EH (cell line): ENCODE measurements around the gene RBPJ.

Source experiments
- DNase-seq: peaks from one replicate; pipeline ENCODE4 v3.0.0-alpha.2; 2015; ENCODE audit warnings: low read depth

The RBPJ gene

GRCh38 chr4:26420438-26420837 lies 99.6 kb downstream of the RBPJ start:
- DNase-seq: peak; percentile 57

GRCh38 chr4:26420913-26421312 lies 100.1 kb downstream of the RBPJ start:
- peak; percentile 65 for DNase-seq

DNA sequence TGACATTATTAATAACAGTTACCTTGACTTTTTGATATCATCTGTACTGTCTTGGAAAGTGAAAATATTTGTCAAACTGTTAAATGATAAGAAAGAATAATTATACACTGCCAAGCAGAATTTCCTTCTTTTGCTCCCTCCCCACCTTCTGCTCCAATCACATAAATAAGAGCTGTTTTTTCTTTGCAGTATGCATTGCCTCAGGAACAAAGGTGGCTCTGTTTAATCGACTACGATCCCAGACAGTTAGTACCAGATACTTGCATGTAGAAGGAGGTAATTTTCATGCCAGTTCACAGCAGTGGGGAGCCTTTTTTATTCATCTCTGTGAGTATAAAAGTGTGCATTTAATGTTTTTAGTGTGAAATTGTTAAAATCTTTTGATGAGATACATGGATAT lies 103.3 kb downstream of the RBPJ start:
- DNase-seq: no peak

DNA sequence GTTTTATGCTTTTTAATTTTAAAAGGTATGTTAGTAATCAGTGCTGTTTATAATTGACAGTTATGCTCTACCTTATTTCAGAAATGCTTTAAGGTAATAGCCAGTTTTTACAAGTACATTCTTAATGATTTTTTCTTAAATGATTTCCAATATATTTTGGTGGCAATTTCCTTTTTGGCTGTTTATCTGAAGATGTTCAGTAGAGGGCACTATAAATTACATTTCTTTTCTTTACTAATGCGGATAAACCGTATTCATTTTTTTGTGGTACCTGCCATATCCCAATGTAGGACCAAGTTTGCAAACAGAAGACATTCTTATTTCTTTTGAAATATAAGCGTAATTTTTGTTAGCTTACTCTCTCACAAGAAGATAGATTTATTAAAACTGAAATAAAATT lies 104.0 kb downstream of the RBPJ start:
- DNase-seq: no peak

- no peak for DNase-seq
Measured at GRCh38 chr4:26425953-26426352, 105.1 kb downstream of the RBPJ start.

- no peak for DNase-seq
Measured at GRCh38 chr4:26426892-26427291, 106.1 kb downstream of the RBPJ start.

DNA sequence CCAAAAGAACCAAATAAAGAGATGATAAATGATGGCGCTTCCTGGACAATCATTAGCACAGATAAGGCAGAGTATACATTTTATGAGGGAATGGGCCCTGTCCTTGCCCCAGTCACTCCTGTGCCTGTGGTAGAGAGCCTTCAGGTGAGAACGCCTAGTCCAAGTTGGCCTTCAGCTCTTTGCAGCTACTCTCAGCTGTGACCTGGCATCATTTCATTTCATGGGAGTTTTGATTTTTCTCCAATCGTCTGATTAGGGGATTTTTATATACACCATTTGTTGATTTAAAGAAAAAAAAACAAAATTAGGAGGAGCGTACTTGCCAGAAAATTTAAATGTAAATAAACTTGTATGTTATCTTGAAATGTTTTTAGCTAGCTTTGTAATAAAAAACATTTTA lies 109.1 kb downstream of the RBPJ start:
- no peak for DNase-seq

DNA sequence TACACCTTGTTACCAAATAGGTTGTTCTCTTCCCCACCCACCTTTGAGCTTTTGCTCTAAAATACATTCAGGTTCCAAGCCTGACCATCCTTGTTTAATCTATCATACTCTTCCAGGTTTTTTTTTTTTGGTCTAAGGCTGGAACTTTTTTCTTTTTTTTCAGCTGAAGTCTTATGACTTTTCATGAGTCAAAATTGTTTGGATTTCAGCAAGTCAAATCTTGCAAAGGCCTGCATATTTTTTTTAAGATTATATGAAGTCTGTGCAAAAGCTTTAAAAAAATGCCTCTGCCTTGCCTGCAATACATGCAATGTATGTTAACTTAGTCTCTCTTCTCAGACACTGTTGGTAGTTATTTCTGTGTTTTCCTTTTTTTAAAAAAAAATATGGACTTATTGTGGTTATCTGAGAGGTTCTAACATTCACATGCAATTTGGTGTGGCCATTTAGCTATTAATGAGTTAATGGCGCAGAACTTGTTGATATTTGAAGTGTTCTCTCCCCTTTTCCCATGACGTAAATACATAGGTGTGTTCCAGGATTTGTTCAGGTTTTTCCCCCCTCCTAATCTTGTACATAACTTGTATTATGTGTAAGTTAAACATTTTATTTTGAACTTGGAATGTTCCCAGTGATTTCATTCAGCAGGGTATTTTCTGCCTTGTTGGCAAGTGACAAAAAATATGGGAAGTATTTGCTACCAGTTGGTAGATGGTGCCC lies 110.8 kb downstream of the RBPJ start:
- no peak for DNase-seq

GRCh38 chr4:26432419-26432818 lies 111.6 kb downstream of the RBPJ start:
- no peak for DNase-seq

DNA sequence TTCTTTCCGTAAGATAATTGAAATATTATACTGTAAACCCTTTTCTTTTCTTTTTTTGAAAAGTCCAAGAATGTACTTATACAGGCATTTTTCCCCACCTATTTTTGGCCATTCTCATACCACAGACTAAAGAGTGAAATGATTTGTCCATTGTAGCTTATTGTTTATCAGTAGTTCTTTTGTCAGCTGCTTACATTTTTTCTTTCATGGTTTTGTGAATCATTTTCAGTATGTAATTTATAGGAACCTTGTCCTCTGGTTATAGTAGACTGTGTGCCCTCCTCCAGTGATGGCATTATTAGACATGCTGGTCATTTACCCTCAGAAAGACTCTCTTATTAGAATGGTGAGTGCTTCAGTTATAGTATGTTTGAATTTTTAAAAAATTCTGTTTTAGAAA lies 112.7 kb downstream of the RBPJ start:
- DNase-seq: no peak

DNA sequence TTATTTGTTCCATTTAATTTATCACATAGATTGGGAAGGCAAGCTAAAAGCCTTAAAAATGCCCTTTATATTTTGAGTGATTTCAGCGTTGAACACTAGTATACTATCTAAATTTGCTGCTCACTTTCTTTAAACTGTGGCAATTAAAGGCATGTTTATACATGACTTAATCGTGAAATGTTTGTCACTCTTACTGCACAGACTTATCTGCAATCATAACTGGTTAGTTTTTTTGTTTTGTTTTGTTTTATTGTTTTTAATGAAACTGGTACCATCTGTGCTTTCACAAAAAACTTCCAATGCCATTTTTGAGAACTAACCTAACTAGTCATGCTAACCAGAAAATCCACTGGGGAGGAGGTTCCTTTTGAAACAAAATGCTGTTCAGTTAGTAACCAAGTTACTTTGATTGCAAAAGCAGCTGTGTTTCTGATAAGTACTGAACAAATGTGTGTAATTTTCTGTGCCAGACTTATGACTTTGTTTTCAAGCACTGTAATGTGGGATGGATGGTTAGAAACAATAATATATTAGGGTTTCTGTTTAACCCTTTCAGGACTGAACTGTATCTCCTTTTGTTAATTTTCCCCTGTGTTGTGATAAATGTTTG lies 113.3 kb downstream of the RBPJ start:
- DNase-seq: no peak

- peak; percentile 54 for DNase-seq
Measured at GRCh38 chr4:26441102-26441501, 120.3 kb downstream of the RBPJ start.

GRCh38 chr4:26441771-26442170 lies 121.0 kb downstream of the RBPJ start:
- no peak for DNase-seq

DNA sequence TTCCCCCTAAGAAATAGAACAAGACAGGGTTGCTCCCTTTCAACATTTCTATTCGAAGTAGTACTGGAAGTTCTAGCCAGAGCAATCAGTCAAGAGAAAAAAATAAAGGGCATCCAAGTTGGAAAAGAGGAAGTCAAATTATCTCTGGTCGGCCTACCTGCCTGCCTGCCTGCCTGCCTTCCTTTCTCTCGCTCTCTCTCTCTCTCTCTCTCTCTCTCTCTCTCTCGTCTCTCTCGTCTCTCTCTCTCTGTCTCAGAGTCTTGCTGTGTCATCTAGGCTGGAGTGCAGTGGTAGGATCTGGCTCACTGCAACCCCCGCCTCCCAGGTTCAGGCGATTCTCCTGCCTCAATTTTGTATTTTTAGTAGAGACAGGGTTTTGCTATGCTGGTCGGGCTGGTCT lies 126.6 kb downstream of the RBPJ start:
- no peak for DNase-seq

- no peak for DNase-seq
Measured at GRCh38 chr4:26450418-26450817, 129.6 kb downstream of the RBPJ start.

DNA sequence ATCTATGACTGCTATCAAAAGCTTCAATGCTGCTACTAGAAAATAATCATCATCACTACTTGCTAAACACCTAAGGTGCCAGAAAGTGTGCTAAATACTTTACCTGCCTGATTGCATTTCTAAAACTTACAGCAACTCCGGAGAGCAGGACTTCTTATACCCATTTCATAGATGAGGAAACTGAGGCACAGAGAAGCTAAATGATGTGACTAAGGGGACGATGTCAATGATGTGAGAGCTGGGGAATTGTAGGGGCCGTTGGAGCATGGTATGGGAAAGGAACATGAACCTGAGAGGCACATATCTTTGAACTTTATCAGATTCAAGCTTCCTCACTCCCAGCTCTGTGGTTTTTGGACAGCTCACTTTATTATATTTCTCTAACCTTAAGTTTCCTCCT lies 130.8 kb downstream of the RBPJ start:
- DNase-seq: no peak

GRCh38 chr4:26452565-26453531 lies 132.0 kb downstream of the RBPJ start:
- no peak for DNase-seq

DNA sequence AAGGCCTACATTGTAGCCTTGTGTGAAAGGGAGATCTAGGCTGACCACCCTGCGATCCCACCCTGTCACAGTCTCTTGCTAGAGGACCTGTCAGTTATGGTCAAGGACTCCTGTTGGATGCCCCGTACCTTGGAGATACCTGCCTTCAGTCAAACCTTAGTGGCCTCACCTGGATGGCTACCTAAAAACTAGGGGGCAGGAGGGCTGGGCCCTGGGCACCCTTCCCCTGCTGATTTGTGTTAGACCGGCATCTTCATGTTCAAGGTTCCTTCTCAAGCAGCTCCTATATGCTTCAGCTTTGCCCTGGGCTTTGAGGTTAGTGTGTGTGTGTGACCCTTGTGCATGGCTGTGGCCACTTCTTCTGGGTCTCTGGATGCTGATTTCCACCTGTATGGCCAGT lies 134.1 kb downstream of the RBPJ start:
- DNase-seq: no peak

DNA sequence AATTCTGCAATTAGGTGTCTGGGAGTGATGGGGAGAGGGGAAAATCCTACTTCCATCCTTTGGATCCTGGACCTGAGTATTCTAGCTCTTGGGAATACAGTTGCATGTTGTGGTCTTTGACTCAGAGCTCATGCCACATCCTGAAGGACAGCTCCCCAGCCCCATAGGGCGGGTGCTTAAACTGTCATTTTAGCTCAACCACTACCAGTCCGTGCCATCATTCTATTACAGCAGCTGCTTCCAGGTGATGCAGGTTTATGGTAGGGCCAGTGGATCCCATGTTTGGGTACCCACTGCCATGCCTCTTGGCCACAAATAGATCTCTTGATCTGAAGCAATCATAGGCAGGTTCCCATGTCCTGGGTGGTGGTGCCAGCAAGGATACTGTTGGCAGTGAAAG lies 134.8 kb downstream of the RBPJ start:
- no peak for DNase-seq

- no peak for DNase-seq
Measured at GRCh38 chr4:26457412-26457811, 136.6 kb downstream of the RBPJ start.

GRCh38 chr4:26458157-26458561 lies 137.3 kb downstream of the RBPJ start:
- peak; percentile 9 for DNase-seq

- DNase-seq: peak; percentile 73
Measured at GRCh38 chr4:26459054-26459755, 138.4 kb downstream of the RBPJ start.
